GM18858 (cell line): ENCODE results near the gene RECQL.

Source experiments
- ATAC-seq: cut with Tn5 transposase; IDR thresholded peaks from one replicate; pipeline ENCODE4 v1.9.1; 2021; ENCODE audit not compliant: unreplicated experiment

Gene RECQL

GRCh38 chr12:21501258-21502163 lies at the start of gene RECQL, which contains the start of gene GOLT1B:
TSS of gene RECQL (minus strand) at chr12:21501635. CDS start at chr12:21499570, 2,065 bp downstream.
TSS of gene GOLT1B (plus strand) at chr12:21501789. CDS start at chr12:21501924, 135 bp downstream.
- ATAC-seq: peak; percentile 99

GRCh38 chr12:21547437-21547836 lies 46.0 kb upstream of the RECQL start:
- ATAC-seq: no peak

- no peak for ATAC-seq
Observed at GRCh38 chr12:21546716-21547115, 45.3 kb upstream of the RECQL start.

- no peak for ATAC-seq
Observed at GRCh38 chr12:21545557-21545956, 44.1 kb upstream of the RECQL start.

- no peak for ATAC-seq
Observed at GRCh38 chr12:21543151-21543550, 41.7 kb upstream of the RECQL start.

- ATAC-seq: no peak
Observed at GRCh38 chr12:21542403-21542802, 41.0 kb upstream of the RECQL start.

GRCh38 chr12:21541773-21542172 lies 40.3 kb upstream of the RECQL start:
- no peak for ATAC-seq

- ATAC-seq: no peak
Observed at GRCh38 chr12:21539797-21540196, 38.4 kb upstream of the RECQL start.

- no peak for ATAC-seq
Observed at GRCh38 chr12:21538061-21538653, 36.7 kb upstream of the RECQL start.

GRCh38 chr12:21529456-21529855 lies 28.0 kb upstream of the RECQL start:
- ATAC-seq: no peak

- no peak for ATAC-seq
Observed at GRCh38 chr12:21528953-21529352, 27.5 kb upstream of the RECQL start.

GRCh38 chr12:21527451-21528180 lies 26.2 kb upstream of the RECQL start:
- peak; percentile 96 for ATAC-seq

GRCh38 chr12:21526721-21527345 lies 25.4 kb upstream of the RECQL start:
- no peak for ATAC-seq

- no peak for ATAC-seq
Observed at GRCh38 chr12:21526053-21526452, 24.6 kb upstream of the RECQL start, which contains the start of gene SPX. TSS of gene SPX (plus strand) at chr12:21526296. CDS start at chr12:21526473, 177 bp downstream.

GRCh38 chr12:21523148-21523547 lies 21.7 kb upstream of the RECQL start:
- no peak for ATAC-seq

- no peak for ATAC-seq
Observed at GRCh38 chr12:21521541-21521940, 20.1 kb upstream of the RECQL start.

- ATAC-seq: no peak
Observed at GRCh38 chr12:21518451-21518850, 17.0 kb upstream of the RECQL start.

GRCh38 chr12:21516281-21516680 lies 14.8 kb upstream of the RECQL start:
- no peak for ATAC-seq

GRCh38 chr12:21509768-21510167 lies 8.3 kb upstream of the RECQL start:
- peak; percentile 89 for ATAC-seq

GRCh38 chr12:21507849-21508248 lies 6.4 kb upstream of the RECQL start:
- ATAC-seq: no peak

GRCh38 chr12:21505888-21506287 lies 4.5 kb upstream of the RECQL start:
- ATAC-seq: no peak
